Esophagus muscularis mucosa (tissue), 3 donors: ENCODE data around the gene POLRMT.

Source experiments
- CTCF ChIP-seq, 3 experiments: fragments of 200-600 bp in 2 of 3; fragments of 450-650 bp in 1 of 3; sonication (generic) in 2 of 3; IDR thresholded peaks; one replicate each; pipeline ENCODE4 v1.5.1; 2017 to 2019; ENCODE audit warnings: antibody characterized with exemption in 3 of 3, mild to moderate bottlenecking in 2 of 3, moderate library complexity in 1 of 3
- POLR2AphosphoS5 ChIP-seq, 2 donors: sonication (generic); formaldehyde crosslinking; IDR thresholded peaks; one replicate each; pipeline ENCODE4 v1.6.1; 2017; ENCODE audit warnings: antibody characterized with exemption in 2 of 2

- no peak for TF ChIP-seq CTCF (IDR thresholded peaks at IDR 0.05)
- TF ChIP-seq POLR2AphosphoS5 (IDR thresholded peaks at IDR 0.05): no peak
Observed at GRCh38 chr19:607301-608154, 25.8 kb downstream of the POLRMT start.
